Stimulated activated CD8-positive, alpha-beta memory T cell treated with anti-CD3 and anti-CD28 coated beads, Interleukin-7, amount 100 ng/mL, for 48 hours (primary cell): Measurements from ENCODE around the gene LMF1.
"Not testable (repeated sequence)": the region's sequence is repeated elsewhere in the genome, so short reads cannot be mapped to it uniquely, and the experiment has no call there.

Experiments used
- DNase-seq, 2 donors: peaks; one replicate each; pipeline ENCODE4 v3.0.0-alpha.2; 2020; ENCODE audit warnings: low read depth in 1 of 2; ENCODE audit errors: extremely low read depth in 1 of 2

The LMF1 gene

DNA sequence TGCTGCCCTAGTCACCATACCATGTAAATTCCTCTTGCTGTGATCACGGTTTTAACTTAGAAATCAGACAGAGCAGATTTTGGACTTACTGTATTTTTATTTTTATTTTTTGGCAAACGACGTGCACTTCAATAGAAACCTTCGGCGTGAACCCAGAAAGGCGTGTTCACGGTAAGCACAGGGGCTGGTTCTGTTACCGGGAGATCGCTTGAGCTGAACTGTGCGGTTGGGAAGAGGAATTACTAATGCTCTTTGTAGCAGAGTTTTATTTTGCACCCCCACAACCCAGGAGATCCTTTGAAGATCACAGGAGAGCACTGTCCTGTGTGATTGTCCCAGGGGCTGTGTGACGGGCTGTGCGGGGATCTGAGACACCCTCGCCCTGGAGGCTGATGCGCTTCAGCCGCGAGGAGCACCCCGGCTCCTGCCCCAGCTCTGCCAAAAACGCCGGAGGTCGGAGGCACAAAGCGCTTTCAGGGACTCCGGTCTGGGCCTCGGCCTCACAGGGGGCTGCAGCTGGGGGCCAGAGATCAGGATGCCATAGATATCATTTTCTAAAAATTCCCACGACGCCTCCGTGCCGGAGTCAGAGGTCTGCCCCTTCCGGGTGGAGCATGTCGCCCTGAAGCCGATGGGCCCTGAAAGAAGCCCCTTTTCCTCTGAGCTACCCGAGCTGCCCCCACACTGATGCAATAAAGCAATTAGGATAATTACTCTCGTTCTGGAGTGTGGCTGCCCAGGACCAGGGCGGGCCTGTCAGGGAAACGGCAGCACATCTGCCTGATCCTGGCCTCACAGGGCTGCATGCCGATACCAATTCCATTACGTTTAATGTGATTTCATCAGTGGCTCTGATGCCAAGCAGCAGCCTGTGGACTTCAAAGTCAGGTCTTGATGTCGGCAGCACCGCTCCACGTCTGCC is 71.8 kb downstream of the LMF1 start:
- DNase-seq = no peak

DNA sequence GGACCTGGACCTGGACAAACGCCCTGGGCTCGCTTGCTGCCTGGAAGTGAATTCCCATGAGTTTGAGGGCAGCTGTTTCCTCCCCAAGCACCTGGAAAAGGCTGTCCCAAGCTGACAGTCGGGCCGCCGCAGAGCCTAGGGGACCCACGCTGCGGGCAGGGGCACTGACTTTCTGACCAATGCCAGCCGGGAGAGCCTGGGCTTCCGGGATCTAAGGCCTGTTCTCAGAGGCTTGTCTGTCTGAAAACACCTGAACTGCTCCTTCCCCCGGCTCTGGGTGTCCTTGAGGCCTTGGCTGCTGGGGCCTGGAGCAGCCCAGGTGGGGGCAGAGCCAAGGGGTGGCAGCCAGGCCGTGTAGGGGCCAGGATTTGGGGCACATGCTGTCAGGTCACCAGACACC is 72.6 kb downstream of the LMF1 start:
- no peak for DNase-seq

DNA sequence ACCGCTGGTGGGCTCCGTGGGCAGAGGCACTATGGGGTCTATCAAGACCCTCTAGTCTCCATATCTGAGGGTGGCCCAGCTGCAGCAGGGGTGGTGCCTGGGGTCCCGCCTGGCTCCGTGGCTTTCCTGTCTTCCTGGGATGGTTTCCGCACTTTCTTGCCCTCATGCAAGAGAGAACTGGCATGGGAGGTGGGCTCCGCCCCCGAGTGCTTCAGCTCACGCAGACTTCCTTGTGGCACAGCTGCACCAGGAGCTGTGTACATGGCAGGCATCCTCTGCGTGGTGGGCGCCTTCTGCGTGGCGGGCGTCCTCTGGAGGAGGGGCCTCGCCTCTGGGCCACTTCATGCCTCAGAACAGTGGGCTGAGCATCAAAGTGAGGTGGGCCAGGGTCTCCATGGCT is 73.1 kb downstream of the LMF1 start:
- no peak for DNase-seq

DNA sequence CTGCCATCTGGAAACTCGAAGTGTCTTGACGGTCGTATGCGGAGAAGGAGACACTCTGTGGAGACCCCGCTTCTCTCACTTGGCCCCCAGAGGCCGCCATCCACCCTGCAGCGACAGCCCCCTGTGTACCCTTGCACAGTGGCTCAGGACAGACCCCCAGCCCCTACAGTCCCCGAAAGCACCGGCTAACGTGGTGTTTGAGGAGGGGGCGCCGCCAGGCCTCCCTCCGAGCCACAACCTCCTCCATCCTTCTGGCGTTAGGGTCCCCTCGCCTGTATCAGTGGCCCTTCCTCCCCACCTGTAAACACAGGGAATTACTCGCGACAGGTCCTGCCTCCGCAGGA is 73.6 kb downstream of the LMF1 start:
- DNase-seq = no peak

DNA sequence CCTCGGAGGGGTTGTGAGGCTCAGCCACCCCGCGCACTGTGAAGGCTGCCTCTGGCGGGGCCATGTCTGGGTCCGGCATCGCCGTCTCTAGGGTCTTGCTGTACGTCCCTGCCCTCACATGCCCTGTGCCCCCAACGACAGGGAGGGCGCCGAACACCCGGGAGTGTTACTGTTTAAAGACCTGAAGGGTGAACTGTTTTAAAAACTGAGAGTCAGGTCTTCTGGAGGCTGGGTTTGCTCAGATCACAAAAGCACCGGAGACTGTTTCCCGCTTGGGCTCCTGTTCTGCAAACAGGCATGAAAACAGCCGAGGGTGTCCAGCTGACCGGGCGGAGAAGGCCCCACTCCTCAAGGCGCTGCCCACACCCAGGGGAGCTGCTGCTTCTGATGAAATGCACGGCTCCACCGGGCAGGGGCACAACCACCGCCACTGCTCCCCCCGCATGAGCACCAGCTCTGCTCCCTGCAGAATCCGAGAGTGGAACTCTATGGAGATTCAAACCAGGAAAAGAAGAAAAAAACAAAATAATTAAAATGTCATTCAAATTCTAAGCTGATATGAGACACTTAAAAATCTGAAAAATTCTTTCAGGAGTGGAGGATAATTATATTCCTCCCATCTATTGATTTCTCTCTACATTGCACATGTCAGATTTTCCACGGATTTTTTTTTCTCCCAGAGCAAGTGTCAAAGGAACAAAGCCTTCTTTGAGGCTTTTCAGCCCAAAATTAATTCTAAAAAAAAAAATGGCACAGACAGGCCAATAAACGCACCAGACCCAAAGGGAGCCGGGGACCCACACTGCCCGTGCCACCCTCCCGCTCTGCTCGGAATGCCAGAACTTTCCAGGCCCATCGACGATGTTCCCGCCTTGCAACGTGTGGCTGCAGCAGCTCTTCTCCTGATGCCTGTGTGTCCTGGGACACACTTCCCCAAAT is 74.3 kb downstream of the LMF1 start:
- DNase-seq = no peak

DNA sequence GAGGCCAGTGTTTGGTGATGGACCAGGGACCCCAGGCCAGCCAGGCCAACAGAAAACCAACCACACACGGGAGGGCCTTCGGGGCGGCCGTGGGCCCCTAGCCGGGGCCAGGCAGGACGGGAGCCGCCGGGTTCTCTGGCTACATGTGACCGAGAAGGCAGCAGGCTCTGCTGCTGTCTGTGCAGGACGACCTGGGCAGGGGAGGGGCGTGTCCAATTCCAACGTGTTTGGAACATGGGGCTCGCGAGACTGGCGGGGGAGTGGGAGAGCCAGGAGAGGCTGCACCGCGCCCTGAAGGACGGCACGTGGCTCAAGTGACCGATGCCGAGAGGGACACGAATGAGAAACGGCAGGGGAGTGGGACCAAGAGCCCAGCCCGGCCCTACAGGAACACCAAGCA is 75.4 kb downstream of the LMF1 start:
- no peak for DNase-seq

DNA sequence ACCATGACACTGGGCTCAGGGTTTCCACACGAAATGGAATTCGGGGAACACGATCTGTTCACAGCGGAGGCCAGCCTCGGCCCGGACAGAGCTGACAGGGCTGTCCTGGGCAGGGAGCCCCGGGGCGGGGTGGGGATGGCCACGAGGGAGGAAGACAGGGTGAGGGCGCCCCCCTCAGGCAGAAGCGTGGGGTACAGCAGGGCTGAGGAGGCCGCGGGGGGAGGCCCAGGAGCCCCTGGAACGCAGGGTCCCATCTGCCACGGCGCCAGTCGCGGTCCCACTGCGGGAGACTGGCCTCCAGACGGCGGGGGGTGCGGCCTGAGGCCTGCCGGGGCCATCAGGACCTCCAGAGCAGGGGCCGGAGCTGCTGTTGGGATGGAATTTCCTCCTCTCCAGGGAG is 75.9 kb downstream of the LMF1 start:
- no peak for DNase-seq

DNA sequence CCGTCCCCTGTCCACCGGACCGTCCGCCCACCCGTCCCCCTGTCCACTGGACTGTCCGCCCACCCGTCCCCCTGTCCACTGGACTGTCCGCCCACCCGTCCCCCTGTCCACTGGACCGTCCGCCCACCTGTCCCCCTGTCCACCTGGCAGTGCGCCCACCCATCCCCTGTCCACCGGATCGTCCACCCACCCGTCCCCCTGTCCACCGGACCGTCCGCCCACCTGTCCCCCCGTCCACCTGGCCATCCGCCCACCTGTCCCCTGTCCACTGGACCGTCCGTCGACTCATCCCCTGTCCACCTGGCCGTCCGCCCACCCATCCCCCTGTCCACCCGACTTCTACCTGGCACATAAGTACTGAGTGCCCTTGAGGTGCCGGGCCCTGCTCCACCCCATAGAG is 76.6 kb downstream of the LMF1 start:
- no peak for DNase-seq

DNA sequence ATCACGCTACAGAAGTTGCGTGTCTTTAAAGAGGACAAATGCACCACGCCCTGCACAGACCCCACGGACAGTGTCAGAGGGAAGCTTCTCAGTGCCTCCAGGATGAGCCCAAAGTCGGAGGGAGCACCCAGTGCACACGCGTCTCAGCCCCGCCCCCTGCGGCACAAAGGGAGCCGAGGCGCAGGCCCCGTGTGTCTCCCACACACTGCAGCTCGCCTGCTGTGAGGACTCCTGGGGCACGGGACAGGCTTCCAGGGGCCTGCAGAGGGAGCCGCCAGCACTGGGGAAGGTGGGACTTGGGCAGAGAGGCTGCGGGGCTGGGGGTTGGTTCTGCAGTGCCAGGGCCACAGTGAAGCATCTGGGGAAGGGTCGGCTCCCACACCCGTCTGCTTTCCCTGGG is 77.4 kb downstream of the LMF1 start:
- DNase-seq = no peak

DNA sequence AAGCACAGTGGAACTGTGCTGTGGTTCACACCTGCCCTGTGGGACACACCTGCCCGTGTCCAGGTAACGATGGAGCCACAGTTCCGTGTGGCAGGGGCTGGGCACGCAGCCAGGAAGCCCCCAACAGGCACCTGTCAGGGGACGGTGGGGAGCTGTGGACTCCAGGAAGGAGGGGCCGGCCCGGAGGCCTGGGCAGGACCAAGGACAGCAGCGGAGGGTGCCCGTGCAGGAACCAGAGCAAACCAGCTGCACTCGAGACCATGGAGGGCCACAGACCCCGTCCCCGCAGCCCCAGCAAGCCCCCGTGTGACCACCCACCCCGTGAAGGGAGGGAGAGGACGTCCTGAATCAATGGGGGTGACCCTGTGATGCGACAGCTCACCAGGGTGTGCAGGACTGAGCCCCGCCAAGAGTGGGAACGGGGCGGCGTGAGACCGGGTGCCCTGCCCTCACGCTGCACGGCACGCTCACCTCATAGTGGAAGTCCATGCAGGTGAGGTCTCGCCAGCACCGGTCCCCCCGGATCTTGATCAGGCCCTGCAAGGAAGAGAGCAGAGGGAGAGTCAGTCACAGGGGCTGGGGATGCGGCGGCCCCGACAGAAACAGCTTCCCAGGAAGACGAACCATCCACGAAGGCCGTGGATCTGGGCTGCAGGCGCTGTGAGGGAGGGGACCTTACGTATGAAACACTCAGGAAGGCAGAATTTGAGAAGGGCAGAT is 78.1 kb downstream of the LMF1 start:
- no peak for DNase-seq

DNA sequence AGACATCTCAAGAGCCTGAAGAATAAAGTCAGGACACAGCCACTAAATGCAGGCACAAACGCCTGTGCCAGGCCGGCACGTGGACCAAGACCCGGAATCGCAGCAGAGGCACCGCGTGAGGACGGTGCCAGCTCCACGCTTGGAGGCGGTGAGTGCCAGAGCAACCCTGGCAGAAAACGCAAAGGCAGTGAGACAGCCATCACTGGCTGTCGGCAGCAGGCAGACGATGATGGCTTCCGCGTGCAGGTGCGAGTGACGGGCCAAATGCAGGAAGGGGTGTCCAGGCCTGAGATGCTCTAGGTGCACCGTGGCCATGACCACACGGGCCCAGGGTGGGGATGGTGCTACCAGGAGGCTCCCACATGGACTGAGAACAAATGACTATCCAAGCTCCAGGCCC is 78.8 kb downstream of the LMF1 start:
- no peak for DNase-seq

DNA sequence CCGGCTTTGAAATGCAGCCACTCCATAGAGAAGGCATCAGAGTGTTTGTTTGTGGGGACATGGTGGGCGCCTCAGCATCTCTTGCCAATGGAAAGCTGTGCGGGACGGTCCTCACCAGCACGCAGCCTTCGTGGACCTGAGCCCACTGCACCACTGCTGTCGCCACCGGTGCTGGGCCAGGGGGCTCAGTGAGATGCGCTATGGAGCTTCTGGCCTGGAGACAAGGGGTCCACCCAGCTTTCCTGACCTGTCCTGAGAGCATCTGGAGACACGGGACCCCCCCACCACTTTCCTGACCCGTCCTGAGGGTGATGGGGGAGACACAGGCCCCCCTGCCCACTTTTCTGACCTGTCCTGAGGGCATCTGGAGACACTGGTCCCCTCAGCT is 79.4 kb downstream of the LMF1 start:
- DNase-seq = no peak

DNA sequence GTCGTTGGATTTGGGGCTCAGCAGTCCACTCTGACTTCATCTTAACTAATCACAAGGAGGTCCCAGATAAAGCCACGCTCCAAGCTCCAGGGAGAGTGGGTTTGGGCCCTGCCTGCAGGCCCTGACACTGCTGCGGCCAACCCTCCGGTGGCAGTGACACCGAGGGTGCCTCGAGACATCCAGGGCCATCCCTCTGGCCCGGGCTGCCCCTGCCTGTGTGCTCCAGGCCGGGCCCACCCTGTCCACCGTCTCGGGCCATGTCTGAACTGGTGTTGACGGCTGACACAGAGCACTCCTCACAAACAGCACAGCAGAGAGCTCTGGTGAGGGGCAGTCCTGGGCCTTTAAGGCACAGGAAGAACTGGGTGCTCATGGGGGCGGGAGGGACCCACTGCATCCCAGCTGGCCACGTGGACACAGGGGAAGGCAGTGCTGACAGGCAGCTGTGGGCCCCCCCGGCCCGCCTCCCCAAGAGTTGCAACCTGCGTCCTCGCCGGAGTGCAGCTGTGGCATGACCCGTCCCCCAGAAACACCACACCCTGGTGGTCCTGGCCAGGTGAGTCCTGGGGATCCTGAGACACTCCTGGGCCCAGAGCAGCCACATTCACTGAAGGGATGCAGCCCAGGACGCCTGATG is 80.0 kb downstream of the LMF1 start:
- no peak for DNase-seq

DNA sequence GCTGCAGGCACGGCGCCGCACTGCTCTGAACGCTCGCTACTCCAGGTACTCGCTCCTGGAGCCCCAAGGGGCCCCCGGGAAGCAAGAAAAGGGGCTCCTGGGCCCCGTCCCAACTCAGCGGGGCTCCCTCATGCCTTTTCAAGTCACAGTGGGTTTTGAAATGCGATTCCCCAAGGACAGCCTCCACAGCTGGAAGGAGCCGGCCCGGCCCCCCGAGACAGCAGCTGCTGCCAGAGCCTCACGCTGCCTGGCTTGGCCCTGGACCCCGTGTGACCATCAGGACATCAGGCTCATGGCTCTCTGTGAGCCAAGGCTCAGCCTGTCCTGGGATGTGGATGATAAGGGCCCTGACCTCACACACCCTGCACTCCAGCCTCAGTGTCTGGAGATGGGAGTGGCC is 80.6 kb downstream of the LMF1 start:
- DNase-seq = no peak

DNA sequence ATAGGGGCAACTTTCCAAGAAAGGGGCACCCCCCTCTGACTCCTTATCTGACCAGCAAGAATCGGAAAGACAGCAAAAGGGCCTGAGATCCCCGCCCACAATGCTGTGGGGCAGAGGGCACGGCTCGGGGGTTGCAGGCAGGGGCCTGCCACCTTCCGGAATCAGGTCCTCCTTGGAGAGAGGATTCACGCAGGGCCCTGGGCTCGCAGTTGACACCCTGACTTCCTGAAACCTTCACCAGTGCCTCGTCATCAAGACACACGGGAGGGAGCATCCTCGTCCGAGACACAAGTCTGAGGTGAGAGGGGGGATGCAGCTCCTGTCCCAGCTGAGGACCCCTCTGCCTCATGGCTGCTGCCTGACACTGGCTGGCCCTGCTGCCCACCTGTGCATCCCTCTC is 81.2 kb downstream of the LMF1 start:
- no peak for DNase-seq

DNA sequence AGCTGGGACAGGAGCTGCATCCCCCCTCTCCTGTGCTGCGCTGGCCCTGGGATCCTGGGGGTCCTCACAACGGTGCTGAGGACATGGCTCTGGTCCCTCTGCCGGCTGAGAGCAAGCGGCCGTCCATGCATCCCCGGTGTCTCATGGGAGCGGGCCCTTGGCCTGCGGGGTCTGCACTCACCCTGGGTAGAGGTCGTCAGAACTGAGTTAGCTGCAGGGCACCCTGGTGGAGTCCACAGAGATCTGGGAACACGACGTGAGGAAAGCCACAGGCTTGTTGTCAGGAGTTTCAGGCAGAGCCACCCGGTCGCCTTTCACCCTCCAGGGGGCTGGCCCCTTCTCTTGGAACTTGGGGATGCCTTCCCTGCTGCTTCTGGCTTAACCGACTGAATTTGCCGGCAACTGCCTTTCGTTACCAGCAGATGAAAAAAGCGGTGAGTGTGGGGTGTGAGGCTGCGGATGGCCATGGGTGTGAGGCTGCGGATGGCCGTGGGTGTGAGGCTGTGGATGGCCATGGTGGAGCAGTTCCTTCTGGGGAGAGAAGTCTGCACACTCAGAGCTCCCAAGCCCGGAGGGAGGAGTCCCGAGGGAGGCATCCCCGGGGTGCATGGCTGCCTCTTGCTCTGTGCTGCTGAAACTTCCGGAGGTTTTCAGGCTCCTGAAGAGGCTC is 81.7 kb downstream of the LMF1 start:
- no peak for DNase-seq

DNA sequence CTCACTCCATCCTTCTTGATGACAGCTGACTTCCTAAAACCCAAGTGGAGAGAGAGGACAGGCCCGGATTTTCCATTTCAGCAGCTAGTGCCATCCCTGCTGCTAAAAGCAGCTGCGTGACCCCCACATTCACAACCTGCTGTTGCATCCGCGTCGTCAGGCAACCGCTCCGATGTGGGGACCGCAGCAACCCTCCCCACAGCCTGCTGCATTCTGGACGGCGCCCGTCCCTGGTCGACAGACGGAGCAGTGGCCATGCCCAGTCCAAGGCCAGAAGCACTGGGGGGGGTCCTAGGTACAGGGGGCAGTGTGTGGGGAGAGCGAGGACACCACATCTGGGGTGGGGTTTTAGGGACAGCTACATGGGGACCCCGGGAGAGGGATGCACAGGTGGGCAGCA is 82.3 kb downstream of the LMF1 start:
- not testable (repeated sequence) for DNase-seq

DNA sequence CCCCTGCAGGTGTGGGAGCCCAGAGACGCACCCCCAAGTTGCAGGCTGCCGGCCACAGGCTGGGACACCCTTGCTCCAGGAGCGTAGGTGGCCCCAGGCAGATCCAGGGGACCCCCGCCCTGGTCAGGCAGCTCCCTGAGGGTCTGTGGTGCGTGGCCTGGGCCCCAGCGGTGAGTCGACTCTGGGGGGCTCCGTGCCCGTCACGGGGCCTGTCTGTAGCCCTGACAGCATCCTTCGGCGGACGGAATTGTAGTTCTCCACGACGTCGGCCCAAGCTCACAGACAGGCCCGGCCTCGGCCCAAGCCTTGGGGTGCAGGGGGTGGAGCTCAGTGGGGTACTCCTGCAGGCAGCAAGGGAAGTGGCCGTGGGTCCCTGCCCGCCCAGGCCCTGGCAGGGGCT is 82.9 kb downstream of the LMF1 start:
- no peak for DNase-seq

DNA sequence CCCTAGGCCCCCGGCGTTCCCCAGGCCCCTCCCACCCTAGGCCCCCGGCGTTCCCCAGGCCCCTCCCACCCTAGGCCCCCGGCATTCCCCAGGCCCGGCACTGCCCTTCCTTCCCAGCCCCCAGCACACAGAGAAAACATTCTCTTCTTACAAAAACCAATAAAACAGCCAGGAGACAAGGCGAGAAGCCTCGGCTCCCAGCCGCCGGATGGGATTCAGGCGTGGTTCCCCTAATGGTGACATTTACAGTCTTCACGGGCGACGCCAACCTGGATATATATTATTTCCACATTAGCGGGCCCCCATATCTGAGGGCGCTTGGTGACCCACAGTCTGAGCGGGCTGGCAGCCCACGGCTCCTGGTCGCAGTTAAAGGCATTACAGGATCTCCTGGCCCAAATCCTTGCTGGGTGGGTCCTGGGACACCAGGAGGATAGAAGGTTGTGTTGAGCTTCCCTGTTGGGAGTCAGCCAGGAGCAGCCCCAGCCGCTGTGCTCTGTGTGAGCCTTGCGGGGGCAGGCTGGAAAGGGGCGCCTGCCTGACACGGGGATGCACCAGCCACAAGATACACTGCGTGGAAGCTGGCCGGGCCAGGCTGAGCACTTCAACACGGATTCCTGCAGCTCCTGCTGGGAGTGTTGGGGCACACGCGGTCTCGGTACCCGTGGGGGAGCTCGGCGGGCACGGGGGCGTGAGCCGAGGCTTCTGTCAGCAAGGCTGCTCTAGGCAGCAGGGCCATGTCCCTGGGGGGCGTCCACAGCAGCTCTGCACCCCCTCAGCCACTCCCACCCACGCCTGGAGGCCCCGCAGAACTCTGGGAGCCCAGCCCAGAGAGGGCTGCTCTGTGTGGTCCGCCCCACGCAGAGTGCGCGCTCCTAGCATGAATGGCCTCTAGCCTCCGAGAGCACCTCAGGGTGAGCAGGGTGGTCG is 83.7 kb downstream of the LMF1 start:
- DNase-seq = no peak
